HL-60 (cell line): ENCODE data around the gene DUS4L.

Experiments used
- DNase-seq, 2 experiments: peaks; one replicate each; pipeline ENCODE4 v3.0.0-alpha.2; 2010 to 2020; ENCODE audit warnings: low read depth in 1 of 2, low spot score in 1 of 2
- H3K27ac ChIP-seq: fragments of 250-450 bp; sonication (Bioruptor Pico); replicated peaks from 2 replicates; pipeline ENCODE4 v1.5.1; 2020; ENCODE audit warnings: mild to moderate bottlenecking, moderate library complexity
- H3K27me3 ChIP-seq: fragments of 250-450 bp; sonication (Bioruptor Pico); 2 replicates; pipeline ENCODE4 v1.5.1; 2021; ENCODE audit warnings: mild to moderate bottlenecking, moderate library complexity; ENCODE audit not compliant: insufficient read depth, poor library complexity, severe bottlenecking
- H3K4me3 ChIP-seq: replicated peaks from 2 replicates; pipeline ENCODE4 v1.5.1; 2011; ENCODE audit warnings: mild to moderate bottlenecking, control low read depth, low read length; ENCODE audit not compliant: insufficient read depth
- GABPA ChIP-seq: IDR thresholded peaks from 2 replicates; pipeline ENCODE4 v1.6.1; 2012; ENCODE audit warnings: low read depth
- POLR2AphosphoS5 ChIP-seq: IDR thresholded peaks from 2 replicates; pipeline ENCODE4 v1.6.1; 2012; ENCODE audit warnings: low read depth
- SPI1 ChIP-seq: IDR thresholded peaks from 2 replicates; pipeline ENCODE4 v1.6.1; 2012; ENCODE audit warnings: low read depth, mild to moderate bottlenecking, borderline replicate concordance
- TF ChIP-seq, protein P1 (sequence below): IDR thresholded peaks from one replicate; pipeline ENCODE4 v1.5.1; 2011; ENCODE audit warnings: low read length, control low read depth, inconsistent platforms; ENCODE audit not compliant: insufficient read depth
- TF ChIP-seq, protein P2 (sequence below): IDR thresholded peaks from 2 replicates; pipeline ENCODE4 v1.6.1; 2012; ENCODE audit warnings: low read depth; ENCODE audit not compliant: insufficient replicate concordance

Gene DUS4L

DNA sequence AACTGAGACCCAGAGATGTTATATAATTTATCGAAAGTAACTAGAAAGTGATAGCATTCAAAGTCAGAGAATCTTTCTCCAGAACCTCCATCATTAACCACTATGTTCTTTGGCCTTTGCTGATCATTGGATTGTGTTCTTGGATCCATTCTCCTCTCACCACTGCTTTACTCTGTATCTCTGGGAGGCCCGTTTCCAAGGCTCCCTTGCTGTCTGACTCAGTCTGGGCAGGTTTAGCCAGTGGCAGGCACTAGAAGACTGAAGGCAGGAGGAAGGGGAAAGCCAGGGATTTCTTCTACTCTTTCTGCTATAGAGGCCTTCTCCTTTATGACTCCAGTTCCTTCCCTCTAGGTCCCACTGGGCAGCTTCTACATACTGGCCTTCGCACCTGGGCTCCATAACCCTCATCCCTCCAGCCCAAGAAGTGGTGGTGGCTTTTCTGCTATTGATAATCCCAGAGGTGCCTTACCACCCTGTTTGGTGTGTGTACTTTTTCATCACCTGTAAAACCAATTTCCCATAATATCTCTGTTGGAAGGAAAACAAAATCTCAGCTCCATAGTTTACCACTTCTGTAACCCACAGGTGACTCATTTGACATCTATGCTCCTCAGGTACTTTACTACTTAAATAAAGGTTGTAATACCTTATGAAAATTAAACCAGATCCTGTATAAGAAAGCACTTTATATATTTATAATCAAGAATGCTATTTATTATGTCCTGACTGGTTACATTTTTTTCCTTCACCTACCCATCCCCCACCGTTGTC is 52.3 kb downstream of the DUS4L start:
- TF ChIP-seq, protein P1, sequence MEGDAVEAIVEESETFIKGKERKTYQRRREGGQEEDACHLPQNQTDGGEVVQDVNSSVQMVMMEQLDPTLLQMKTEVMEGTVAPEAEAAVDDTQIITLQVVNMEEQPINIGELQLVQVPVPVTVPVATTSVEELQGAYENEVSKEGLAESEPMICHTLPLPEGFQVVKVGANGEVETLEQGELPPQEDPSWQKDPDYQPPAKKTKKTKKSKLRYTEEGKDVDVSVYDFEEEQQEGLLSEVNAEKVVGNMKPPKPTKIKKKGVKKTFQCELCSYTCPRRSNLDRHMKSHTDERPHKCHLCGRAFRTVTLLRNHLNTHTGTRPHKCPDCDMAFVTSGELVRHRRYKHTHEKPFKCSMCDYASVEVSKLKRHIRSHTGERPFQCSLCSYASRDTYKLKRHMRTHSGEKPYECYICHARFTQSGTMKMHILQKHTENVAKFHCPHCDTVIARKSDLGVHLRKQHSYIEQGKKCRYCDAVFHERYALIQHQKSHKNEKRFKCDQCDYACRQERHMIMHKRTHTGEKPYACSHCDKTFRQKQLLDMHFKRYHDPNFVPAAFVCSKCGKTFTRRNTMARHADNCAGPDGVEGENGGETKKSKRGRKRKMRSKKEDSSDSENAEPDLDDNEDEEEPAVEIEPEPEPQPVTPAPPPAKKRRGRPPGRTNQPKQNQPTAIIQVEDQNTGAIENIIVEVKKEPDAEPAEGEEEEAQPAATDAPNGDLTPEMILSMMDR = no peak
- TF ChIP-seq GABPA = no peak
- no peak for TF ChIP-seq SPI1
- TF ChIP-seq, protein P2, sequence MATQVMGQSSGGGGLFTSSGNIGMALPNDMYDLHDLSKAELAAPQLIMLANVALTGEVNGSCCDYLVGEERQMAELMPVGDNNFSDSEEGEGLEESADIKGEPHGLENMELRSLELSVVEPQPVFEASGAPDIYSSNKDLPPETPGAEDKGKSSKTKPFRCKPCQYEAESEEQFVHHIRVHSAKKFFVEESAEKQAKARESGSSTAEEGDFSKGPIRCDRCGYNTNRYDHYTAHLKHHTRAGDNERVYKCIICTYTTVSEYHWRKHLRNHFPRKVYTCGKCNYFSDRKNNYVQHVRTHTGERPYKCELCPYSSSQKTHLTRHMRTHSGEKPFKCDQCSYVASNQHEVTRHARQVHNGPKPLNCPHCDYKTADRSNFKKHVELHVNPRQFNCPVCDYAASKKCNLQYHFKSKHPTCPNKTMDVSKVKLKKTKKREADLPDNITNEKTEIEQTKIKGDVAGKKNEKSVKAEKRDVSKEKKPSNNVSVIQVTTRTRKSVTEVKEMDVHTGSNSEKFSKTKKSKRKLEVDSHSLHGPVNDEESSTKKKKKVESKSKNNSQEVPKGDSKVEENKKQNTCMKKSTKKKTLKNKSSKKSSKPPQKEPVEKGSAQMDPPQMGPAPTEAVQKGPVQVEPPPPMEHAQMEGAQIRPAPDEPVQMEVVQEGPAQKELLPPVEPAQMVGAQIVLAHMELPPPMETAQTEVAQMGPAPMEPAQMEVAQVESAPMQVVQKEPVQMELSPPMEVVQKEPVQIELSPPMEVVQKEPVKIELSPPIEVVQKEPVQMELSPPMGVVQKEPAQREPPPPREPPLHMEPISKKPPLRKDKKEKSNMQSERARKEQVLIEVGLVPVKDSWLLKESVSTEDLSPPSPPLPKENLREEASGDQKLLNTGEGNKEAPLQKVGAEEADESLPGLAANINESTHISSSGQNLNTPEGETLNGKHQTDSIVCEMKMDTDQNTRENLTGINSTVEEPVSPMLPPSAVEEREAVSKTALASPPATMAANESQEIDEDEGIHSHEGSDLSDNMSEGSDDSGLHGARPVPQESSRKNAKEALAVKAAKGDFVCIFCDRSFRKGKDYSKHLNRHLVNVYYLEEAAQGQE = no peak
- no peak for TF ChIP-seq POLR2AphosphoS5
- Histone ChIP-seq H3K27me3 (no peaks in the 10 kb centered on the region), H3K4me3 (no peak overlapping the region), H3K27ac (no peak overlapping the region)
- no peak for DNase-seq

DNA sequence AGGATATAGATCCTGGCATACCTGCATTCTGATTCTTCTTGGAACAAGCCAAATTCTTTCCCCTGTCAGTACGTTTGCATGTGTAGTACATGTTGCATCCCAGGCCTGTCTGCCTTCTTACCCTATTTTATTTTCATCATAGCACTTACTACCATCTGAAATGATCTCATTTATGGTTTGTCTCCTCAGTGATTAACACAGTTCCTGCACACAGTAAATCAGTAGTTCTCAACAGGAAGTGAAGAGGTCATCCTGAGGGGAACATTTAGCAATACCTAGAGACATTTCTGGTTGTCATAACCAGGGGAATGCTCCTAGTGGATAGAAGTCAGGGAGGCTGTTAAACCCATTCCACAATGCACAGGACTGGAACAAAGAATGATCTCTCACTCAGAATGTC is 58.7 kb downstream of the DUS4L start:
- TF ChIP-seq, protein P1 = no peak
- TF ChIP-seq GABPA = no peak; the same call in 1 of the 2 replicates
- TF ChIP-seq, protein P2 = no peak
- TF ChIP-seq POLR2AphosphoS5 = peak; percentile 39; the same call in 1 of the 2 replicates
- TF ChIP-seq SPI1 = peak; percentile 52; the same call in 1 of the 2 replicates
- no peaks in the 10 kb centered on the region for H3K27me3 ChIP-seq
- peak; percentile 37 to 49 for DNase-seq
- H3K27ac ChIP-seq = peak overlapping the region; percentile 33
- no peak overlapping the region for H3K4me3 ChIP-seq

DNA sequence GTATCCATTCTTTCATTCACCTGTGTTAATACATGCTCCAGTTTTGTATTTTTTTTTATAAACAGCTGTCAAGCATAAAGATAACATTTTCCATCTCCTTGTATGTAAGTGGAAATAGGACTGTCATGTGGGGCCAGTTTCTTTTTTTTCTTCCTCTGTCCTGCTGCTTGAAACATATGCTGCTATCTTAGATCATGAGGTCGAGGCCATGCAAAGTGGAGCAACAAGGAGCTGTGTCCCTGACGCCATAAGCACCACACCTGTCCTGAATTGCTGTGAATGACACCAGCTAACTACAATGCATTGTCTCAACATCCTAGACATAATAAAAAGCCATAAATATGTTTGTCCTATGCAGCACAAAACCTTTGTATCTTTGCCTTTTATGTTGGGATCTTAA is 59.1 kb downstream of the DUS4L start:
- DNase-seq = no peak
- H3K27me3 ChIP-seq = no peaks in the 10 kb centered on the region
- peak overlapping the region; percentile 33 for H3K27ac ChIP-seq
- TF ChIP-seq GABPA (no peak), POLR2AphosphoS5 (no peak), SPI1 (no peak)
- TF ChIP-seq, protein P2 = no peak
- TF ChIP-seq, protein P1 = no peak
- no peak overlapping the region for H3K4me3 ChIP-seq
